HepG2 (cell line): ENCODE data around the gene B3GNT9. TPM values are rescaled to one million over a fixed set of nuclear protein-coding genes. Genes with fewer than 3 reads are reported as not detected.
A peak's percentile ranks its signal among the peaks of the same experiment; 100 is the strongest.

Experiments
- DPF2 ChIP-seq: sonication (generic); formaldehyde crosslinking; IDR thresholded peaks from 2 replicates; pipeline ENCODE4 v1.4.0; 2020; ENCODE audit warnings: mild to moderate bottlenecking, low read depth, missing genetic modification reagents, borderline replicate concordance
- E2F1 ChIP-seq: sonication (generic); formaldehyde crosslinking; IDR thresholded peaks from 2 replicates; pipeline ENCODE4 v1.5.0; 2020; ENCODE audit warnings: missing genetic modification reagents
- ELF4 ChIP-seq: sonication (generic); formaldehyde crosslinking; IDR thresholded peaks from 2 replicates; pipeline ENCODE4 v1.5.0; 2020; ENCODE audit warnings: missing genetic modification reagents, mild to moderate bottlenecking, moderate library complexity, borderline replicate concordance
- IRF2 ChIP-seq: IDR thresholded peaks from 2 replicates; pipeline ENCODE4 v1.6.1; 2018; ENCODE audit warnings: missing genetic modification reagents, missing compliant biosample characterization
- RAD21 ChIP-seq: fragments of 450-650 bp; formaldehyde crosslinking; IDR thresholded peaks from 2 replicates; pipeline ENCODE4 v1.5.0; 2020; ENCODE audit warnings: mild to moderate bottlenecking
- REPIN1 ChIP-seq: sonication (generic); formaldehyde crosslinking; IDR thresholded peaks from 2 replicates; pipeline ENCODE4 v1.8.0; 2022; ENCODE audit warnings: missing genetic modification reagents, low read depth, mild to moderate bottlenecking, borderline replicate concordance
- RORA ChIP-seq: sonication (generic); formaldehyde crosslinking; IDR thresholded peaks from 2 replicates; pipeline ENCODE4 v1.5.0; 2020; ENCODE audit warnings: mild to moderate bottlenecking, missing genetic modification reagents, moderate library complexity
- SMAD3 ChIP-seq: sonication (generic); formaldehyde crosslinking; IDR thresholded peaks from 2 replicates; pipeline ENCODE4 v1.4.0; 2020; ENCODE audit warnings: missing genetic modification reagents
- SMYD3 ChIP-seq: sonication (generic); formaldehyde crosslinking; IDR thresholded peaks from 2 replicates; pipeline ENCODE4 v1.8.1; 2023; ENCODE audit warnings: mild to moderate bottlenecking, missing genetic modification reagents
- SOX6 ChIP-seq, 2 experiments: fragments of 450-650 bp in 1 of 2; sonication (generic) in 1 of 2; formaldehyde crosslinking in 1 of 2; IDR thresholded peaks; 2 replicates each; pipeline versions ENCODE4 v1.4.0 to v1.6.1; 2017 to 2020; ENCODE audit warnings: antibody characterized with exemption in 1 of 2, mild to moderate bottlenecking in 1 of 2, missing genetic modification reagents in 1 of 2
- ZNF24 ChIP-seq: fragments of 450-650 bp; IDR thresholded peaks from 2 replicates; pipeline ENCODE4 v1.6.1; 2017; ENCODE audit warnings: antibody characterized with exemption, mild to moderate bottlenecking
- ZNF274 ChIP-seq: sonication (generic); formaldehyde crosslinking; IDR thresholded peaks from 2 replicates; pipeline ENCODE4 v1.5.1; 2020; ENCODE audit warnings: mild to moderate bottlenecking, missing genetic modification reagents
- ZNF335 ChIP-seq: sonication (generic); formaldehyde crosslinking; IDR thresholded peaks from 2 replicates; pipeline ENCODE4 v1.4.0; 2020; ENCODE audit warnings: missing genetic modification reagents
- ZNF407 ChIP-seq: sonication (generic); formaldehyde crosslinking; IDR thresholded peaks from one replicate; pipeline ENCODE4 v1.5.1; 2020; ENCODE audit warnings: mild to moderate bottlenecking, missing genetic modification reagents; ENCODE audit errors: not compliant biosample characterization
- ZNF746 ChIP-seq: sonication (generic); formaldehyde crosslinking; IDR thresholded peaks from 2 replicates; pipeline ENCODE4 v1.8.0; 2022; ENCODE audit warnings: mild to moderate bottlenecking, missing genetic modification reagents
- polyA plus RNA-seq, 8 experiments: library from polyadenylated mRNA; depleted of rRNA in 3 of 8; stranded (reverse) in 7 of 8; unstranded in 1 of 8; fragments of >200 nt; fragmentation: Illumina TruSeq in 4 of 8; extraction: Trizol in 4 of 8; gene quantifications; 2 replicates each; pipeline versions ENCODE4 v1.2.1 to v1.2.3, GENCODE V29; 2011 to 2016; ENCODE audit warnings: low read depth in 4 of 8, missing spikeins in 1 of 8, mixed read lengths in 1 of 8; ENCODE audit not compliant: insufficient read depth in 1 of 8
- total RNA-seq, 5 experiments: library from RNA; depleted of rRNA; stranded (reverse); fragments of >200 nt; fragmentation: Illumina TruSeq; extraction: Trizol; gene quantifications; 2 replicates each; pipeline ENCODE4 v1.2.3, GENCODE V29; 2016; ENCODE audit warnings: low read depth in 1 of 5

B3GNT9 gene
- total and polyA plus RNA-seq, 2 of the 13 experiments (the other 11 are each of a cell fraction or from before 2014, with no cell fraction given), result 1.5 to 3.1 TPM

GRCh38 chr16:67170949-67171649 is 20.3 kb upstream of the B3GNT9 start (continued):
- TF ChIP-seq RORA (CRISPR knock-in tag) (no peak), SMYD3 (CRISPR knock-in tag) (0 out of 2 replicates have a peak, but pooled peaks have one; percentile 23), SMAD3 (CRISPR knock-in tag) (no peak), IRF2 (no peak), ZNF407 (CRISPR knock-in tag) (no peak), REPIN1 (CRISPR knock-in tag) (no peak), RAD21 (no peak), E2F1 (no peak; the same call in 1 of the 2 replicates), SOX6 (IDR thresholded peaks at IDR 0.05) (no peak), SOX6 (CRISPR knock-in tag; IDR thresholded peaks at IDR 0.05) (no peak), ZNF335 (no peak), ZNF274 (CRISPR knock-in tag) (no peak; the same call in 1 of the 2 replicates), ZNF746 (CRISPR knock-in tag) (peak; percentile 67; the same call in 1 of the 2 replicates), ZNF24 (no peak), ELF4 (CRISPR knock-in tag) (no peak), DPF2 (CRISPR knock-in tag) (peak; percentile 61)
